Vagina (tissue), 2 donors: Measurements from ENCODE around the gene SFXN4.

Source experiments
- POLR2A ChIP-seq, 2 donors: fragments of 450-650 bp; IDR thresholded peaks; one replicate each; pipeline ENCODE4 v1.6.1; 2017; ENCODE audit warnings: antibody characterized with exemption in 2 of 2, mild to moderate bottlenecking in 2 of 2, moderate library complexity in 2 of 2
- POLR2AphosphoS5 ChIP-seq, 2 donors: sonication (generic); formaldehyde crosslinking; IDR thresholded peaks; one replicate each; pipeline ENCODE4 v1.9.0; 2017; ENCODE audit warnings: antibody characterized with exemption in 2 of 2, mild to moderate bottlenecking in 2 of 2, low read depth in 1 of 2; ENCODE audit not compliant: insufficient read depth in 1 of 2
- TF ChIP-seq, protein P1 (sequence below), 3 experiments: fragments of 450-650 bp in 2 of 3; fragments of 200-600 bp in 1 of 3; sonication (generic) in 1 of 3; IDR thresholded peaks; one replicate each; pipeline ENCODE4 v1.5.1; 2017 to 2019; ENCODE audit warnings: antibody characterized with exemption in 3 of 3, mild to moderate bottlenecking in 2 of 3, moderate library complexity in 2 of 3

- TF ChIP-seq, protein P1, sequence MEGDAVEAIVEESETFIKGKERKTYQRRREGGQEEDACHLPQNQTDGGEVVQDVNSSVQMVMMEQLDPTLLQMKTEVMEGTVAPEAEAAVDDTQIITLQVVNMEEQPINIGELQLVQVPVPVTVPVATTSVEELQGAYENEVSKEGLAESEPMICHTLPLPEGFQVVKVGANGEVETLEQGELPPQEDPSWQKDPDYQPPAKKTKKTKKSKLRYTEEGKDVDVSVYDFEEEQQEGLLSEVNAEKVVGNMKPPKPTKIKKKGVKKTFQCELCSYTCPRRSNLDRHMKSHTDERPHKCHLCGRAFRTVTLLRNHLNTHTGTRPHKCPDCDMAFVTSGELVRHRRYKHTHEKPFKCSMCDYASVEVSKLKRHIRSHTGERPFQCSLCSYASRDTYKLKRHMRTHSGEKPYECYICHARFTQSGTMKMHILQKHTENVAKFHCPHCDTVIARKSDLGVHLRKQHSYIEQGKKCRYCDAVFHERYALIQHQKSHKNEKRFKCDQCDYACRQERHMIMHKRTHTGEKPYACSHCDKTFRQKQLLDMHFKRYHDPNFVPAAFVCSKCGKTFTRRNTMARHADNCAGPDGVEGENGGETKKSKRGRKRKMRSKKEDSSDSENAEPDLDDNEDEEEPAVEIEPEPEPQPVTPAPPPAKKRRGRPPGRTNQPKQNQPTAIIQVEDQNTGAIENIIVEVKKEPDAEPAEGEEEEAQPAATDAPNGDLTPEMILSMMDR (IDR thresholded peaks at IDR 0.05): no peak
- TF ChIP-seq POLR2A (IDR thresholded peaks at IDR 0.05) (no peak), POLR2AphosphoS5 (IDR thresholded peaks at IDR 0.05; ENCODE audit: insufficient read depth in 1 of 2, low read depth in 1 of 2) (no peak)
These were observed 35.8 kb downstream of the SFXN4 start for GRCh38 chr10:119129721-119130120.
